Prostate gland (tissue), 2 donors: Measurements from ENCODE around the gene PTPRT.

ENCODE experiments used
- POLR2A ChIP-seq: fragments of 450-650 bp; IDR thresholded peaks from one replicate; pipeline ENCODE4 v1.6.1; 2016; ENCODE audit warnings: antibody characterized with exemption, mild to moderate bottlenecking
- POLR2AphosphoS5 ChIP-seq: sonication (generic); formaldehyde crosslinking; IDR thresholded peaks from one replicate; pipeline ENCODE4 v1.6.1; 2017; ENCODE audit warnings: antibody characterized with exemption
- TF ChIP-seq, protein P1 (sequence below), 4 experiments: fragments of 200-600 bp in 2 of 4; fragments of 450-650 bp in 2 of 4; sonication (generic) in 2 of 4; IDR thresholded peaks; 1 replicate in 3 of 4; 2 replicates in 1 of 4; pipeline ENCODE4 v1.5.1; 2016 to 2019; ENCODE audit warnings: antibody characterized with exemption in 4 of 4, mild to moderate bottlenecking in 2 of 4, moderate library complexity in 2 of 4

- TF ChIP-seq, protein P1, sequence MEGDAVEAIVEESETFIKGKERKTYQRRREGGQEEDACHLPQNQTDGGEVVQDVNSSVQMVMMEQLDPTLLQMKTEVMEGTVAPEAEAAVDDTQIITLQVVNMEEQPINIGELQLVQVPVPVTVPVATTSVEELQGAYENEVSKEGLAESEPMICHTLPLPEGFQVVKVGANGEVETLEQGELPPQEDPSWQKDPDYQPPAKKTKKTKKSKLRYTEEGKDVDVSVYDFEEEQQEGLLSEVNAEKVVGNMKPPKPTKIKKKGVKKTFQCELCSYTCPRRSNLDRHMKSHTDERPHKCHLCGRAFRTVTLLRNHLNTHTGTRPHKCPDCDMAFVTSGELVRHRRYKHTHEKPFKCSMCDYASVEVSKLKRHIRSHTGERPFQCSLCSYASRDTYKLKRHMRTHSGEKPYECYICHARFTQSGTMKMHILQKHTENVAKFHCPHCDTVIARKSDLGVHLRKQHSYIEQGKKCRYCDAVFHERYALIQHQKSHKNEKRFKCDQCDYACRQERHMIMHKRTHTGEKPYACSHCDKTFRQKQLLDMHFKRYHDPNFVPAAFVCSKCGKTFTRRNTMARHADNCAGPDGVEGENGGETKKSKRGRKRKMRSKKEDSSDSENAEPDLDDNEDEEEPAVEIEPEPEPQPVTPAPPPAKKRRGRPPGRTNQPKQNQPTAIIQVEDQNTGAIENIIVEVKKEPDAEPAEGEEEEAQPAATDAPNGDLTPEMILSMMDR (IDR thresholded peaks at IDR 0.05), result no peak
- no peak for TF ChIP-seq POLR2A
- TF ChIP-seq POLR2AphosphoS5, result no peak
These were observed 6.5 kb upstream of the PTPRT start for GRCh38 chr20:43196243-43196642.
